Stimulated activated CD8-positive, alpha-beta memory T cell treated with anti-CD3 and anti-CD28 coated beads, Interleukin-7, amount 100 ng/mL, for 4 hours (primary cell): Measurements from ENCODE around the gene IP6K3.
A peak's percentile ranks its signal among the peaks of the same experiment; 100 is the strongest.

ENCODE experiments used
- DNase-seq, 2 donors: peaks; one replicate each; pipeline ENCODE4 v3.0.0-alpha.2; 2020; ENCODE audit warnings: low read depth in 2 of 2

IP6K3 gene

DNA sequence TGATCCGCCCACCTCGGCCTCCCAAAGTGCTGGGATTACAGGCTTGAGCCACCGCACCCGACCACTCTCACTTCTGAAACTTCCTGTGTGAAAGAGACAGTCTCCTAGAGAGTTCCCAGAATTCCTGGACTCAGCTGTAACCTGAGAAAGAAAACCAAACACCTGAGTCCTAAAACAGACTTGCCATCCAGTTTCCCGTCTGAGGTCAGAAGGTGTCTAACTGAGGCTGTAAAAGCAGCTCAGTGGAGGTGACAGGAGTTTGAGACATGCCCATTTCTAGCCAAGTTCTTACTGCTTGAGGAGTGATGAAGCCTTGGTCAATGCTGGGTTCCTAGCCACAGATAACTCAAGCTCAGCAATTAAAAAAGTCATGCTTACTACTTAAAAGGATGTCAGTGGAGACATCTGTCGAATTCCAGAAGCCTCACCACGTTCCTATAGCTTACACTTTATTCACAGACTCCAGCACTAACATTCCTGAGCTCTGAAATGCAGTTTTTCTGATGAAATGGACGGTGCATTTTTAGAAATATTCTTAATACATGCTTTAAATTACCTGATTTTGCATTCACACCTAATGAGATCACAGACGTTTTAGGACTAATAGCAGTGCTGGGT is 41.3 kb downstream of the IP6K3 start:
- no peak for DNase-seq

DNA sequence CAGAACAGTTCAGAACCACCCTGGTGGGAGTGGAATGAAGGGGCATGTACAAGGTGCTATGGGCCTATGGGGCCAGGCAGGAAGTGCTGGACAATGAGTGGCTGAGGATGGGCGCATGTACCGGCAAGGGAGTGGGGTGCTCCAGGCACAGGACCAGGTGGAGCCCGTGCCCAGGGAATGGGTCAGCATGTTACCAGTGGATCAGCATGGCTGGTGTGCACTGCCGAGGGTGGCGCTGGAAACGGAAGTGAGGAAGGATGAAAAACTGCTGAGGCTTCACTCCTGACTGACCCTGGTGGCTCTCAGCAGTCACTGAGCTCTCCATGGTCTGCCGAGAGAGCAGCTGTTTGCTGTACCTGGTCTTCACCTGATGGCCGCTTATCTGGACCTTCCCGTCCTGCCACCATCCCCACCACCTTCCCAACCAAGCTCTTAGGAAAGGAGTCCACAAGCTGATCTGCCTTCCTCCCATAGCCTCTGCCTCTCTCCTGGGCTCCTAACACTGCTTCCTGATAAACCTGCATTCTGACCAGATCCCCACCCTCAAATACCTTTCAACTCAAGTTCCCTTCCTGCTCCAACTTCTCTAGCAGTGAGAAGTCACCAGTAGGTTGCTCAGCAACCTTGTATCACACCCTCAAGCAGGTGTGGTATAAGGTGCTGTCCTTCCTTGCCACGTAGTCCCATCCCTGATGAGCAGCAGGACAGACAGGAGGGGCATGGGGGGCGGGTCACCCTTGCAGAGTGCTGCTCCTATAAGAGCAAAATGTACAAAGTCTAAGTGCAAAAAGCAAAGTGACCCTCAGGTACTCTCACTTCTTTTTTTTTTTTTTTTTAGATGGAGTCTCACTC is 42.3 kb downstream of the IP6K3 start:
- DNase-seq: no peak

DNA sequence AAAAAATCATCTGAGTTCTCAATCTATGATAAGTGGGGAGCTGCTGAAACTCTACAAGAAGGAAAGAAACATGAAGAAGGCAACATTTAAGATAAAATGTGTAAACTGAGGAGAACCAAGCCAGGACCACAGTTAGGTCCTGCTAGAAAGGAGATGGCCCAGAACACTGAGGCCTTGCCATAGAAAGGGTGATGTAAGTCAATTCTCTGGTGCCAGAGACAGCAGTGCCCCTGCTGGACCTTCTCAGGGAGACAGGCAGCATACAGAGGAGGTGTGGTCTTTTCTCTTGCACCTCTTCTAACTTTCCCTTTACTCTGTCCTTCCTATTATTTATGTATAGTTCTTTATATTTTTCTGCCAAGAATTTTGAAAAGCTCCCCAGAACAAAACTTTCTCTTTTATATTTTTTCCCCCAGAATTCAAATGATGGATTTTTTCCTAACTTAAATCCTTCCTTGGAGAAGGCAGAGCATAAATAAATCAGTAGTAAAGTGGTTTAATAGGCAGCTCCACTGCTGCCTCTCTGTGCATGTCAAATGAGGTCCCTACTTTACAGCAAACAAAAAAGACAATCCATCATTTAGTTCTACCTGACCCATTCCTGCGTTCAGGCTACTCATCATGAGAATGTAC is 44.2 kb downstream of the IP6K3 start:
- DNase-seq: no peak

DNA sequence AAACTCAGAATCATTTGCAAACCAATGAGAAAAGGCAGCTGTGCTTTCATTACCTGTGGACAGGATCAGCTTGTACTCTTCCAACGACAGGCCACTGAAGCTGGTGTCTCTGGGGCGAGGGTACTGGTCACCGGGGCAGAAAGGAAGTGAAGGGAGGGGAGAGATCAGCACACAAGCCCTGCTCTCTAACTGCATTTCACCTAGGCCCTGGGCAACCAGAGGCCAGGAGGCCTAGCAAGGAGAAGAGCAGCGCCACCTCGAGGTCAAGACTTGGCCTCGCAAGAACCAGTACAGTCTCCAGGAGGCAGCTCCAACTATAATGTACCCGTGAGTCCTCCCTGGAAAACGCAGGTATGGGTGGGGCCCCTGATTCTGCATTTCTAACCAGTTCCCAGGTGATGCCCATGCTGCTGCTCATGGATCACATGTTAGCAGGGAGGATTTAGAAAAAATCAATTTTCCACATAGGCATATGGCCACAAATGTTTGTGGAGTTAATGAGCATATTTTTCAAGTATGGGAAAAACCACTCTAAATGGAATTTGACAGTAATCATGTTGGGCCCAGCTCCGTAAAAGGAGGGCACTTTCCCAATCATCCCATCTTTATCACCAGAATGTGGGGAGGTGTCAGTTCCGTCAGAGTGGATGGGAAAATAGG is 46.2 kb downstream of the IP6K3 start:
- DNase-seq: peak; percentile 45 to 49

DNA sequence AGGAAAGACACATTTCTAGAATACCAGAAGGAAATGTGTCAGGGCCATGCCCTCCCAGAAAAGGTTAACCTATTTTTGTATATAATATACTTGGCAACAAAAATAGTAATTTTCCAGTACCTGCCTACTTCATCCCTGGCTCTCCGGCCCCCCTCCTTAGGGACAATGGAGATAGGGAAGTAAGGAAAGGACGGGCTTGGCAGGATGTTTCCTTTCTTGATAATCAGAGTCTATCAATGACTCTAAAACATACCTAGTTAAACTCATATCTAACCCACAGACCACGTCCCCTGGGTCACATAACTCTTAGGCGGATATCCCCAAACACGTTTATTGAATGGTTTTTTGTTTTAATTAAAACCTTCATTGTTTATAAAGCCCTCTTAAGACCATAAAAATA is 47.0 kb downstream of the IP6K3 start:
- no peak for DNase-seq

DNA sequence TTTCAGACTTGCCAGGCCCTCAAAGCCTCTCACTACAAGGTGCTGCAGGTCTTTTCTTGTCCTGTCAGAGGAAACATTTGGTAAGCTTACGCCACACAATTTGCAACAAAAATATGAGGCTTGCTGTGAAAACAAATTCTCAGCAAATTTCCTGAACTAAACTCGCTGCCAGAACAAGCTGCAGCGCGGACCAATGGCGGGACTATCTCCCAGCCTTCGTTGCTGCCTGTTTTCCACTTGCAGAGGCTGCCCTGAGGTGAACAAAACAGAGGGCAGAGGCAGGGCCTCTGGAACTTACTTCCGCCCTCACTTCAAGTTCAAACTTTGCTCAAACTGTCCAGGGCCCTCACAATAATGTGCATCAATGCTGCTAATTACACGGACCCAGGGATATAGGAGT is 47.6 kb downstream of the IP6K3 start:
- DNase-seq: no peak

DNA sequence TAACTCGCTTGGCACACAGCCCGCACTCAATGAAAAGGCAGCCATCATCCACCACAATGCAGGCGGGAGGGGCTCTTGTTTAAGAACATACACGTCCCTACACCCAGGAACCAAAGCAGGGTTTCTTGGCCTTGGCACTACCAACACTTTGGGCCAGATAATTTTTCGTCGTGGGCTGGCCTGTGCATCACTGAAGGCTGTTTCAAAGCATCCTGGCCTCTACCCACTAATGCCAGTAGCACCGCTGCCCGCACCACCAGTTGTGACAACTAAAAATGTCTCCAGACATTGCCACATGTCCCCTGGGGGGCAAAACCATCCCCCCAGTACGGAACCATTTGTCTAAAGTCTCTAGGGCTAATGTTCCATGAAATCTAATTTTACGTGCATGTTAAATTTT is 48.2 kb downstream of the IP6K3 start:
- DNase-seq: no peak

DNA sequence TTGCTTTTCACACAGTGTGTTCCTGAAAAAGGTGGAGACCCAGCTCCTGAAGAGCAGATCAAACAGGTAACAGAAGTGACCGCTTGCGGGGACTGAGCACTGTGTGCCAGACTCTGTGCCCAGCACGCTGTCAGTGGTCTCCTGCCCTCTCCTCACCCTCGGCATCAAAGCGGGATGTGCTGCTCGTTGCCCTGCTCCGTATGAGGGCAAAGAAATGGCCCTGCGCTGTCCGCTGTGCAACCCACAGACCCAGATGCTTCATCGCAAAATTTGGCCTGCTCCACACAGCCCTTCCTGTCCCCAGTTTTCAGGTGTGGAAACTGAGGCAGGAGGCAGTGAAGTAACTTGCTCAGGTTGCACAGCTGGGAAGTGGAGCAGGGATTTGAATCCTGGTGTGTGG is 48.9 kb downstream of the IP6K3 start:
- no peak for DNase-seq

DNA sequence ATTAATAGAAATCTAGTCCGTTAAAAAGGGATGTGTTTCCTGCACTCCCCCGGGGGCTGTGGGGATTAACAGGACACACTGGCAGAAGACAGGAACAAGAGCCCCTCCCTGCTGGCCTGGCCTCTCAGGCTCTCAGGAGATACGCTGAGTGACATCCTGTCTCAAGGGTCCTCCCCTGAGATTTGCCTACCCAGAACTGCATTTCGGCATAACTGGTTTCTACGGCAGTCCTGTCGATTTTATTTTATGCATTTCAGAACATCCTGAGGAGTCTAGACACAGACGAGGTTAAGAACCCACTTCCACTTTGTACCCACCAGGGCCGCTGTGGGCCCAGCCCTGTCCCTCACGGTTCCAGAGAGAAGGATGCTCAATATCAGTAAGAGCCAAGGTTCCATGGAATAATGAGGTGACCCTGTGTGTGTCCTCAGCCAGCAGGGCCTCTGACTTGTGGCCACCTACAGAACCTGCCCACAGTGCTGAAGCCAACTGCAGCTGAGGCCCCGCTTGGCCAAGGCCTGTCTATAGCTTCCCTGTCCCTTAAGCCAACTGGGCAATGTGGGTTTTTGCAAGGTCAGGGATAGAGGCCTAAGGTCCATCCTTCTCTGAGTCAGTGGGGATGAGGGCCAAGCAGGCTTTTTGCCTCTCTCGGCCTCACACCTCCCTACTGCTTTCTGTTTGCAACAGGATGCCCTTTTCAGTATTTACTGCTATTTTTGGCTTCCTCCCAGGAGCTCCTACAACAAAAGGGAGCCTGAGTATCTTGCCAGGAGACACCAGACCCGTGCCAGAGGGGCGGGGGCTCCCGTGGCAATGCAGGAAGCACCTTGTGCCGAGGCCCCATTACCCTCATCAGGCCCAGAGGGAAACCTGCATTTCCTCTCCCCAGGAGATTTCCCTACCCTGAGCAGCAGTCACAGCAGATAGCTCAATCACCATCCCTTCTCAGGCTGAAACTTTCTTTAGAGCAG is 49.9 kb downstream of the IP6K3 start:
- no peak for DNase-seq

DNA sequence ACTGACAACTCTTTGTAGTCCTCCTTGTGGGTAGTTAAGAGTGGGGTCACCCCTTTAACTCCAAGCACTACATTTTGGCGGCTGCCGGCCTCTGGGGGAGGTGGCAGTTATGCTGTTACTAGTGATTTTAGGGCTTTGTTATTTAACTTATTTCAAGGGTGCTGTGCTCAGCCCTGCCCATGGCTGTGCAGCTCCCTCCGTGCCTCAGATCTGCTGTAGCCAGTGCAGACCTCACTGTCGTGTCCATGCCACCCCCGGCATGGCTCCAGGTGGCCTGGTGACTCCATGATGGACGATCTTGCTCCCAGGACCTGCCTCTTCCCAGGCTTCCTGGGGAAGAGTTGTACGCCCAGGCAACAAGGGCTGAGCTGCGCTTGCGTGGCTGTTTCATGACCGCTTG is 50.6 kb downstream of the IP6K3 start:
- DNase-seq: no peak

DNA sequence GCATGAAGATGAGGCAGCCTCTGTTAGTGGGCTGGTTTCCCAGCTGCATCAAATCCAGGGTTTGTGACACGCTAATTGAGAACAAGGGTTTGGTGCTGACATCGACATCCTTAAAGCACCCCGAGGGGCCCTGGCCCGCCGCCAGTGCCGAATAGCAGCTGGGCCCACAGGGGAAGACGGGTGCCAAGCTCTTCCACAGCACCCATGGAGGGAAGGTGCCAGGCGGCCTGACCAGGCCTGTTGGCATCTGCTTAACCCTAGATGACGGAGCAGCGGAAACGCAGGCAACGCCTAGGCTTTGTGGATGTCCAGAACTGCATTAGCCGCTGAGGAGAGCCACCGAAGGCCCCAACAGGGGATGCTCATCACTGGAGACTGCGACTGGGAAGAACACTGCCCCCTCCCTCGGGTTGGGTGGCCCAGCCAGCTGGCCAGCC is 51.2 kb downstream of the IP6K3 start:
- no peak for DNase-seq

DNA sequence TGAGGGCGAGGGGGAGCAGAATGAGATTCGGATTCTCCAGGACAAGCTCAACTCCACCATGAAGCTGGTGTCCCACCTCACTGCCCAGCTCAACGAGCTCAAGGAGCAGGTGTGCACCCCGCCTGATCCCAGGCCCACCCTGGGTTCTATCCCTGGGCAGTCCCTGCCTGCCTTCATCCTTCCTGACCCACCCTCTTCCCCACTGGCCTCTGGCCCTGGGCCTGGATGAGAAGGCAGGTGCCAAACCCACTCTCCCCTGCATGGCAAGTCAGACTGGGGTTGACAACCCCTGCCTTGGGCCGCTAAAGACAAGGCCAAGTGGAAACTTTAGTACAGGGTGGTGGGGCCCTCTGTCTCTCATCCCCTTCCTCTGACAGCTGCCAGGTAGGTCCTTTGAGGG is 51.7 kb downstream of the IP6K3 start:
- DNase-seq: no peak

DNA sequence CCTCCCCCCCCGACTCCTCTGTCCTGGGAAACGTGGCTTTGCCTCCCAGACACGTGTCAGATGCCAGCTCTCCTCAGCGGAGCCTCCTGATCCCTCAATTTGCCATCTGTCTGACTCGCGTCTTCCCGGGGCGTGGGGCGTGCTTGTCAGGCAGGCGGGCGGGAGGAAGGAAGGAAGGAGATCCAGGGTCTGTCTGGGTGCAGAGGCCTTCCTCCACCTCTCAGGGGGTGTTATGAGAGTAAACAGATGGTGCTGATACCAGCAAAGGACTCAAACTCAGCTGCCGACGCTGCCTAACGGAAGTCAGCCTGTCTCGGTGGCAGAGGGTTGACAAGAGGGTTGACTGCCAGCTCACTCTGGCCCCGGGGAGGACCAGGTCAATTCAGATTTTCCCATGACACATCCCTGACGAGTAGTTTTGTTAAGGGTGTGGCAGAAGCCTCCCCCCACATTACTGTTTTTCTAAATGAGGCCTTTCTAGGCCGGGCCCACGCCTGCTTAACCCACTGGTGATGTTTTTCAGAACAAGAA is 52.2 kb downstream of the IP6K3 start:
- DNase-seq: peak; percentile 67 to 76

DNA sequence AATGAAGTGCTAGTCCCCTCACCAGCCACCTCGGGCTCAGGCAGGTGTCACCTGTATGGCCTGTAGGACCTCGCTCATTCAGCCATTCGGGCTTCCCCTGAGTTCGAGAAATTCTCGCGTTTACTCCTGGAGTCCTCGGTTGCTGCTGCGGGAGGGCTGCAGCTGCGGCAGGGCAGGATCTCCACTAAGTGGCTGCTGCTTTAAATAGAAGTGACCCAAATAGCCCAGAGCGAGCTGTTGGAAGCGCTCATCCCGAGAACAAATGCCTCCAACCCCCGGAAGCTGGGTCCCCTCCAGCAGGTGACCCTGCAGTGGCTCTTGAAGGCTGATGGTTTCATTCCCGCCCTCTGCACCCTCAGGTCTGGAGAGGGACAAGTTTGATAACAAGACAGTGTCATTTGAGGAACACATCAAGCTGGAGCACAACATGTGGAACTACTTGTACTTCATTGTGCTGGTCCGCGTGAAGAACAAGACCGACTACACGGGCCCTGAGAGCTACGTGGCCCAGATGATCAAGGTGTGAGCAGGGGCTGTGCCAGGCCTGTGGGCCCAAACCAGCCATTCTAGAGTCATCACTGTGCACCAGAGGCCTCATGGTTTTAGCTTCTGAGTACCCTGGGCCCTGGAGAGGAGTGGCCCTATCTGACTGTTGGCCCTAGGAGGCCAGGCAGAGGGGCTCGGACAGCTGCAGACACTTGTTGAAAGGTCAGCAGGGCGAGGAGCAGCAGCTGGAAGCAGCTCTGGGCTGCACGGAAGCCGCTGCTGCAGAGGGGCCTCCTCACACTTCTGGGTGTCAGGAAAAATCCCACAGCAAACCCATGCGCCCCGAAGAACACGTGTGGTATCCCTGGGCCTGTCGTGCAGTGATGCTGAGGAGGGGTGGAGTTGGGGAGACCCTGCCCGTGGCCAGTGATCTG is 53.3 kb downstream of the IP6K3 start:
- no peak for DNase-seq

DNA sequence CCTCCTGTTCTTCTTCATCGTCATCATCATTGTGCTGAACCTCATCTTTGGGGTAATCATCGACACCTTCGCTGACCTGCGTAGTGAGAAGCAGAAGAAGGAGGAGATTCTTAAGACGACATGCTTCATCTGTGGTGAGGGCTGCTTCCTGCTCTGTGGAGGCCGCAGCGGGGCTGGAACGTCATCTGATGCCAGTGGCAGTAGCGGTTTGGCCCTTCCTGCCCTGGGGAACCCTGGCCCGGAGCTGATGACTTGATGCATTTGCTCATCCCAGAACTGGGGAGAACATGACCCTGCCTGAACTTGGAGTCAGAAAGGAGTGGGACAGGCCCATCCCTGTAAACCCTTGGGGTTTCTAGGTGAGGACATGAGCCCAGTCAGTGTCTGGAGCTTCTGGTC is 53.9 kb downstream of the IP6K3 start:
- peak; percentile 30 to 56 for DNase-seq

DNA sequence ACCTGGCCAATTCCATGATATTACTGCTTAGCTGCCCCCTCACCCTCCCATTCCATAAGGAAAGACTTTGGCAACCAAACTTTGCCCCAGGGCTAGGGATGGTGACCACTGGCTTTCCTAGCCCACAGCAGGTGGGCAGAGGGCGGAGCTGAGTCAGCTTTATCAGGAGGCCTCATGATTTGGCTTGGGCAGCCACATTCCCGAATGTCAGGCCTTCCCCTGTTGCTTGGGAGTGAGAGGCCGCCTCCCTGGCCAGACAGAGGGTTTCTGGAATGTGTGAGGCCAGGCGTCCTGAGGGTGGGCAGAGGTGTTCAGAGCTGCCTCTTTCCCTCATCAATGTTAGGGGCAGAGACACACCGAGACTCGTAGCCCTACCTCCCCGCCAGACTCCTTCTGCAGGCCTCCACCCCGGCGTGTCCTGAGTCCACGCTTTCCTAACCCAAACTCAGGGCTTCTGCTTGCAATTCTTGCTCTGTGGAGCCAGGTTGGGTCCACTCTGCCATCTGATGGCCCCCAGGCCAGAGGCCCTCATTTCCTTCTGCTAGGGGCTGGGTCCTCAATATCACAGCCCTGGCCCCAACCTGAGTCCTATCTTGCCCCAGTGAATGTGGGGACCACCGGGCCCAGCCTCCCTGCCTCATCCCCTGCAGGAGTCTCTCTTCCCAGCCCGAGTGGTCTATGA is 54.5 kb downstream of the IP6K3 start:
- DNase-seq: no peak

DNA sequence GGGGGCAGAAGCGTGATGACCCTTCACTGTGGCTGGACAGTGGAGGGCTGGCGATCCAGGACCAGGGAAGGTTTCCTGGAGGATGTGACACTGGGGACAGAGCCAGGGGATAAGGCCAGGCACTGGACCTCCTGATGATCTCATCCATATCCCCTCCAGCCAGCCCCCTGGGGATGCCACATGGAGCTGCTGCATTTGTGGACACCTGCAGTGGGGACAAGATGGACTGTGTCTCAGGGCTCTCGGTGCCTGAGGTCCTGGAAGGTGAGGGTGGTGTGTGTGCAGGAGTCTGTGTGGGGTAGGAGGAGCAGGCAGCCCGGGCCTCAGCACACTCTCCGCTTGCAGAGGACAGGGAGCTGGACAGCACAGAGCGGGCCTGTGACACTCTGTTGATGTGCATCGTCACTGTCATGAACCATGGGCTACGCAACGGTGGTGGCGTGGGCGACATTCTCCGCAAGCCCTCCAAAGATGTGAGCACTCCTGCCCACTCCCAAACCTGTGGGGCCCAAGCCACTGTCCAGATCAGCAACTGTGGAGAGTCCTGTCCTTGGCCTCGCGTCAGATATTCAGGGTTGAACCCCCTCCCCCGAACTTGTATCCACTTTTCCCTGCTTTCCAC is 55.1 kb downstream of the IP6K3 start:
- DNase-seq: no peak

DNA sequence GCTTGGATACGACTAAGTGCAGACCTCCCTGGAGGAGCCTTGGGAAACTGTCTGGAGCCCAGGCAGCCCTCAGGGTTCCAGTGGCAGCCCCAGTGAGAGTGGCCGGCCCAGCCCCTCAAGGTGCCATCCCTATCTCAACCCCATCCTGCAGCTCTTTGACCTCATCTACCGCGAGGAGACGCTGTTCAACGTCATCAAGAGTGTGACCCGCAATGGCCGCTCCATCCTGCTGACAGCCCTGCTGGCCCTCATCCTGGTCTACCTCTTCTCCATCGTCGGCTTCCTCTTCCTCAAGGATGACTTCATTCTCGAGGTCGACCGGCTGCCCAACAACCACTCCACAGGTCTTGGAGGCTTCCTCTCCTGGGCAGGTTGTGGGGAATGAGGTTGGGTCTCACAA is 55.9 kb downstream of the IP6K3 start:
- DNase-seq: no peak

DNA sequence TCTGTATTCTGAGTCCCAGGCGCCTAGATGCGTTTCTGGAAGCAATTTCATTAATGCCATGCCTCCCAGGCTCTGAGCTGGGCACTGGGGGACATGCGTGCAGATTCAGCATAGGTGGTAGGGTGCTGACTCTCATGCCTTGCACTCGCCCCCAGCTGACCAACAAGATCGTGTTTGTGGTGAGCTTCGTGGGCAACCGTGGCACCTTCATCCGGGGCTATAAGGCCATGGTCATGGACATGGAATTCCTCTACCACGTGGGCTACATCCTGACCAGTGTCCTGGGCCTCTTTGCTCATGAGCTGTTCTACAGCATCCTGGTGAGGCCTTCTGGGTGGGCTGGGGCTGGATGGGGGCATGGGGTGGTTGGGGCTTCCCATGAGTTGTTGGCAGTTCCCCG is 56.8 kb downstream of the IP6K3 start:
- no peak for DNase-seq
